GM18508 (cell line): ENCODE results near the gene KIT.

Source experiments
- ATAC-seq: cut with Tn5 transposase; IDR thresholded peaks from one replicate; pipeline ENCODE4 v1.9.1; 2021; ENCODE audit warnings: moderate number of reproducible peaks; ENCODE audit not compliant: insufficient read depth, unreplicated experiment

KIT gene

GRCh38 chr4:54659749-54660535 lies 2.2 kb downstream of the KIT start:
- no peak for ATAC-seq

GRCh38 chr4:54660591-54660990 lies 2.8 kb downstream of the KIT start:
- ATAC-seq: no peak

GRCh38 chr4:54661169-54661568 lies 3.4 kb downstream of the KIT start:
- no peak for ATAC-seq

GRCh38 chr4:54661686-54662085 lies 3.9 kb downstream of the KIT start:
- no peak for ATAC-seq

GRCh38 chr4:54662123-54662522 lies 4.4 kb downstream of the KIT start:
- ATAC-seq: no peak

- ATAC-seq: no peak
These were observed 5.3 kb downstream of the KIT start for GRCh38 chr4:54662901-54663585.

GRCh38 chr4:54664400-54664799 lies 6.6 kb downstream of the KIT start:
- no peak for ATAC-seq

GRCh38 chr4:54668014-54668611 lies 10.4 kb downstream of the KIT start:
- no peak for ATAC-seq

GRCh38 chr4:54669831-54670230 lies 12.1 kb downstream of the KIT start:
- ATAC-seq: no peak

GRCh38 chr4:54675721-54676461 lies 18.1 kb downstream of the KIT start:
- no peak for ATAC-seq

GRCh38 chr4:54676658-54677057 lies 18.9 kb downstream of the KIT start:
- ATAC-seq: no peak

- no peak for ATAC-seq
These were observed 19.7 kb downstream of the KIT start for GRCh38 chr4:54677416-54677815.

- no peak for ATAC-seq
These were observed 20.3 kb downstream of the KIT start for GRCh38 chr4:54677853-54678650.

GRCh38 chr4:54678826-54679225 lies 21.1 kb downstream of the KIT start:
- ATAC-seq: no peak

- ATAC-seq: no peak
These were observed 22.1 kb downstream of the KIT start for GRCh38 chr4:54679813-54680212.

- ATAC-seq: no peak
These were observed 26.0 kb downstream of the KIT start for GRCh38 chr4:54683616-54684346.

- ATAC-seq: no peak
These were observed 28.1 kb downstream of the KIT start for GRCh38 chr4:54685810-54686209.

- ATAC-seq: no peak
These were observed 30.4 kb downstream of the KIT start for GRCh38 chr4:54687887-54688841.
